ENCODE measurements around the gene CACNA1A.
"Not testable (repeated sequence)": the region's sequence is repeated elsewhere in the genome, so short reads cannot be mapped to it uniquely, and the experiment has no call there.

The CACNA1A gene

GRCh38 chr19:13210941-13211340 lies 295.3 kb downstream of the CACNA1A start:
- intact Hi-C loops (cut with DNase I) = no loop called here
- DNase-seq = no peak

GRCh38 chr19:13210339-13210775 lies 295.9 kb downstream of the CACNA1A start:
- intact Hi-C loops (cut with DNase I) = no loop called here
- no peak for DNase-seq

DNA sequence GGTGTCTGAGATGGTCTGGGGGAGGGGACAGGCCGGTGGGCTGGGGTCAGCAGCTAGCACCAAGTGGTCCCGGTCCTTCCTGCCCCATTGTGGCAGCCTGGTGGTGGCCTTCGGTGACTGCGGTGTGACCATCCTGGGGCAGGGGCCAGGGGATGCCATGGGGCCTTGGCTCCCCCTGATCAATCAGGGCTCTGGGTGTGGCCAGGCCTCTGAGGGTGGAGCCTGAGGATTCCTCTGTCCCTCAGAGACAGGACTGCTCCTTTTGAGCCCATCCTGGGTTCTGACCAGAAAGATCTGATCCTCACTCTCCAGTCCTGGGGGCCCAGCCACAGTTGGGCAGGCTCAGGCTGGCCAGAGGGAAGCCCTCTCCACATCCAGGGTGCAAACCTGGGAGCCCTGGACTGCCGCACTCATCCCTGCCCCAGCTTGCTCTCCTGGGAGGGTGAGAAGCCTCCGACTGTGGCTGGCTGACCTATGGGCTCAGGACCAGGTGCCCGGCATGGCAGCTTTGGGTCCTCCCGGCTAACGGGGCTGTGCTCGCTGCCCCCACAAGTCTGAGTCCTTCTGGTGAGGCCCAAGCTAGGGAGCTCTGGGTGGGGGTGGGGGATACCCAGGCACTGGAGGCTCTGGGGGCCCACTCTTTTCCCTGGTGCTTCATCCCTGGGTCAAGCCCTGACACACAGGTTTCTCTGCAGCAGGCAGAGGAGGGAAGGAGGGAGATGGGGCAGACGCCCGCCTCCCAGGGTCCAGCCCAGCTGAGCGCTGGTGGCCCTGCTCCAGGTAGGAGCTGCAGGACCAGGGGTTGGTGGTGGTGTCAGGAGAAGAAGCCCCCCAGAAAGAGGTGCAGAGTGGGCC lies 296.6 kb downstream of the CACNA1A start:
- DNase-seq = no peak
- intact Hi-C loops (cut with DNase I) = no loop called here

GRCh38 chr19:13208672-13209483 lies 297.4 kb downstream of the CACNA1A start:
- intact Hi-C loops (cut with DNase I) = no loop called here
- DNase-seq = no peak

DNA sequence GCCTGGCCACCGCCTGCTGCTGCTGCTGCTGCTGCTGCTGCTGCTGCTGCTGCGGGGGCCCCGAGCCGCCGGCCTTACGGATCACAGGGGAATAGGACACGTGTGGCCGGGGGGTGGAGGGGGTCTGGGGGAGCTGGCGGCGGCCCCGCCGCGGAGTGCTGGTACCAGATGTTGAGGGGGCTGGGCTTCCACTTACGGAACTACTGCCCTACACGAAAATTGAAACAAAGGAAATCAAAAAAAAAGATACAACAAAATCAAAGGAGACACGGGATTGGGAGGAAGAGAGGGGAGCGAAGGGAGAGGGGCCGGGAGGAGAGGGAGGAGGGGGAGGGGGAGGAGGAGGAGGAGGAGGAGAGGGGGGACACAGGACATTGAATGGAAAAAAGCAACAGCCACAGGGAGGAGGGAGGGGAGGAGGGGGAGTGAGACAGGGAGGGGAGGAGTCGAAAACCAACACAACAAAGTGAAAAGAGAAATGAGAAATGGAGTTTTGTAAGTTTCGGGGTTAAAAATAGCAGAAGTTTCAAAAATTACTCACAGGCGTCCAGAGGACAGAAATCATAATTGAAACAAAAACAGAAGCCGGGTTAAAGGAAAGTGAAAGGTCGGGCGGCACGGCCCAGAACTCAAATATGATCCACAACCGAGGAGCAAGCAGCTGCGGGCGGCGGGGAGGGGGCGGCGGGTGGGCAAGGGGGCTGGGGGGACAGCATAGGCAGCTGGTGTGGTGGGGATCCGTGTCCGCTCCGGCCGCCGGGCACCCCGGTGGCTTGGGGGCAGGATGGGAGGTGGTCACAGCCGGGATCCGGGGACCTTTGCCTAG lies 298.2 kb downstream of the CACNA1A start:
- DNase-seq = no peak
- intact Hi-C loops (cut with DNase I) = no loop called here

DNA sequence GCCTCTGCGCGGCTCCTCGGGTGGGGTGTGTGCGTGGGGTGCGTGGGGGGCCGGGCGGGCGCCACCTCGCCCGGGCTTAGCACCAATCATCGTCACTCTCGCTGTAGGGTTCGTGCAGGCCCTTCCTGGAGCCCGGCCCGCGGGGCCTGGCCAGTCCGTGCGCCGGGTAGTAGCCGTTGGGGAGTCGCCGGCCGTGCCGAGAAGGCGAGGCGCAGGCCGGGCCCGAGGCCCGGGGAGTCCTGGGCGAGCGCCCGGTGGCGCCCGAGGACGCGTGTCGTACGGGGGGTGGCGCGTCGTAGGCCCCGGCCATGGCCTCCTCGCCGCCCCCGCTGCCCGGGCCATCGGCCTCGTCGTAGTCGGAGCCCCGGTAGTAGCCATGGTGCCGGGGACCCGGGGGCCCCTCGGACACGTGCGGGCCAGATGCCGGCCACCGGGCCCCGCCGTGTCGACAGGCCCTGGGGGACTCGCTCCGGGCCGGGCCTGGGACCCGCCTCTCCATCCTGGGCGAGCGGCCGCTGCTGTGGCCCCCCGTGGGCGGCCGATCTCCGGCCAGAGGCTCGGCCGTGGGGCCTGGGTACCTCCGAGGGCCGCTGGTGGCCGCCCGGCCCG lies 298.9 kb downstream of the CACNA1A start:
- DNase-seq = no peak
- intact Hi-C loops (cut with DNase I) = no loop called here

DNA sequence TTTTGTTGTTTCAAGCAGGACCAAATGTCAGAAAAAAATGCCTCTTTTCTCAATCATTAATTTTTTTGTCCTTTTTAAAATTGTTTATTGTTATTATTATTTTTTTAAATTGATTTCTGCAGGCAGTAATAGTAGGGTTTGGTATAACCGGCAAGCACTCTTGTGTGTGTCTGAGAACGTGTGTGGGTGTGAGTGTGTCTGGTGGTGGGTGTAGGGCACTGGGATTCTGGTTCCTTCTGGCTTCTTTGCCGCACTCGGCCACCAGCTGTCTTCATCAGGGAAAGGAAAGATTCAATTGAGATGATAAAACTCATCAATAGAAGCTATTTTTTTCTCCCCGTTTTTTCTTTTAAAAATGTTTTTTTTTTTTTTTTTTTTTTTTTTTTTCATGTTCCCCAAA lies 299.7 kb downstream of the CACNA1A start:
- intact Hi-C loops (cut with DNase I) = no loop called here
- no peak for DNase-seq

DNA sequence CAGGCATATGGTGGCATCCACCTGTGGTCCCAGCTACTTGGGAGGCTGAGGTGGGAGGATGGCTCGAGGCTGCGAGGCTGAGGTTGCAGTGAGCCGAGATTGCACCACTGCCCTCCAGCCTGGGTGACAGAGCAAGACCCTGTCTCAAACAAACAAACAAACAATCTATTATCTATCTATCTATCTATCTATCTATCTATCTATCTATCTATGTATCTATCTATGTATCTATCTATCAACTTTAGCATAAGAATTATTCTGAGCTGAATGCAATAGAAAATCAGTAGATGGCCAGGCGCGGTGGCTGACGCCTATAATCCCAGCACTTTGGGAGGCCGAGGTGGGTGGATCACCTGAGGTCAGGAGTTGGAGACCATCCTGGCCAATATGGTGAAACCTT lies 304.2 kb downstream of the CACNA1A start:
- DNase-seq; intact Hi-C loops (cut with DNase I): not testable (repeated sequence)

DNA sequence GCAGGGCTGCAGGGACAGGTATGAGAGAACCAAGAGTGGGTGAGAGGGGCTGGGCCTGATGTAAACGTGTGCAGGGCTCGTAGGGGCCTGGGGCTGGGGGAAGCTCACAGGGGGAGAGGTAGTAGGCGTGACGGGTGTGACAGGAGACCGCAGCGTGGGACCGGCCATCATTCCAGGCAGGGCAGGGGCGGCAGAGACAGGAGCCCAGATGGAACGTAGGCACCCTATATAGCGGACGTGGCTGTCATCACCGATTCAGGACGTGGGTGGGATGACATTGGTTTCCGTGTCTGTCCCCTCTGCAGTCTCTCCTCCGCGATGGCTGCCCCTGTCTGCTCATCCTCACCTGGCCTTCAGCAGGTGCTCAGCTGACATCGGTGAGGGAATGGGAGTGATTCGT lies 307.6 kb downstream of the CACNA1A start:
- peak in 2 of 10 donors; percentile 71 to 83 for DNase-seq
- intact Hi-C loops (cut with DNase I) = loop anchor here (5.0 kb wide), 1 partner anchor 64 kb away; no protein-coding TSS in a partner anchor

- no peak for DNase-seq
Measured at GRCh38 chr19:13195678-13196077, 310.6 kb downstream of the CACNA1A start.

DNA sequence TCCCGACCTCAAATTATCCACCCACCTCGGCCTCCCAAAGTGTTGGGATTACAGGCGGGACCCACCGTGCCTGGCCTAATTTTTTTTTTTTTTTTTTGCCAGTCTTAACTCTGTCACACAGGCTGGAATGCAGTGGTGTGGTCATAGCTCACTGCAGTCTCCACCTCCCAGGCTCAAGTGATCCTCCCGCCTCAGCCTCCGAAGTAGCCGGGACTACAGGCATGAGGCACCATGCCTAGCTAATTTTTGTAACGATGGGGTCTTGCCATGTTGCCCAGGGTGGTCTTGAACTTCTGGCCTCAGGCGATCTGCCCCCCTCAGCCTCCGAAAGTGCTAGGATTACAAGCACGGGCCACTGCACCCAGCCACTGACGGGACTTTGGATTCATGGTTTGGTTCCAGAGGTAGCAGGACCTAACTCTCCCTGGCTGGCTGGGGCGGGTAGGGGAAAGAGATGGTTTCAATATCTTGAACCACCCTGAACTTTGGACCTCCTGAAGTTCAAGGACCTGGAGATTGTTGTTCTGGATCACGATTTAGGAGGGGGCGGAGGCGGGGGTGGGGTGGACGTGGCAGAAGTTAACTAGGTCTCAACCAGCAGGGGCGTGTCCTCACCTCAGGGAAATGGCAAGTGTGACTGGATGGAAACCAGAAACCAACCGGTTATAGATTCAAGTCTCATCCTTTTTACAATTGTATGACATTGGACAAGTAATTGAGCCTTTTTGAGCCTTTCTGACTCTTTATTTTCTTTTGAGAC lies 315.3 kb downstream of the CACNA1A start:
- no peak for DNase-seq
- intact Hi-C loops (cut with DNase I) = no loop called here

More at GRCh38 chr19:13195678-13196077, 310.6 kb downstream of the CACNA1A start:
- intact Hi-C loops (cut with DNase I) = loop anchor here (5.0 kb wide), 1 partner anchor 67 kb away; no protein-coding TSS in a partner anchor

DNA sequence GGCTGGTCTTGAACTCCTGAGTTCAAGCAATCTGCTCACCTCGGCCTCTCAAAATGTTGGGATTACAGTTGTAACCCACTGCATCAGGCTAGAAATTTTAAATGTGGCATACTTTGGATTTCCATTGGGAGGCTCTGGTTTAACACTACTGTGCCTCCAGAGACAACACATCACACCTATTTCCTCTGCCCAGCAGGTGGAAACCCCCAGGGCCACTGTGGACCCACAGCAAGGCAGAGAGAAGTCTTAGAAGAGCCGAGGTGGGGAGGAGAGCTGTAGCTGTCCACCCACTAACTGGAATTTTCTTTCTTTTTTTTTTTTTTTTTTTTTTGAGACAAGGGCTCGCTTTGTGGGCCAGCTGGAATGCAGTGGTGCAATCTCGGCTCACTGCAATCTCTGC lies 316.7 kb downstream of the CACNA1A start:
- no peak for DNase-seq
- intact Hi-C loops (cut with DNase I) = no loop called here

DNA sequence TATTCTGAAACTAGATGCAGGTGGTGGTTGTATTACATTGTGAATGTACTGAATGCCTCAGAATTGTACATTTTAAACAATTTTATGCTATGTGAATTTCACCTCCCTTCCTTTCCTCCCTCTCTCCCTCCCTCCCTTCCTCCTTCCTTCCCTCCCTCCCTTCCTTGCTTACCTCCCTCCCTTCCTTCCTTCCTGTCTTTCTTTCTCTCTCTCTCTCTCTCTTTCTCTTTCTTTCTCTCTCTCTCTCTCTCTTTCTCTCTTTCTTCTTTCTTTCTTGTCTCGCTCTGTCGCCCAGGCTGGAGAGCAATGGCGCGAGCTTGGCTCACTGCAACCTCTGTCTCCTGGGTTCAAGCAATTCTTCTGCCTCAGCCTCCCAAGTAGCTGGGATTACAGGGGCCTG lies 318.9 kb downstream of the CACNA1A start:
- no peak for DNase-seq
- intact Hi-C loops (cut with DNase I) = no loop called here

- DNase-seq; intact Hi-C loops (cut with DNase I): not testable (repeated sequence)
Measured at GRCh38 chr19:13186688-13187087, 319.6 kb downstream of the CACNA1A start.

GRCh38 chr19:13185763-13186657 lies 320.3 kb downstream of the CACNA1A start:
- DNase-seq = peak in 2 of 10 donors; percentile 31 to 35

DNA sequence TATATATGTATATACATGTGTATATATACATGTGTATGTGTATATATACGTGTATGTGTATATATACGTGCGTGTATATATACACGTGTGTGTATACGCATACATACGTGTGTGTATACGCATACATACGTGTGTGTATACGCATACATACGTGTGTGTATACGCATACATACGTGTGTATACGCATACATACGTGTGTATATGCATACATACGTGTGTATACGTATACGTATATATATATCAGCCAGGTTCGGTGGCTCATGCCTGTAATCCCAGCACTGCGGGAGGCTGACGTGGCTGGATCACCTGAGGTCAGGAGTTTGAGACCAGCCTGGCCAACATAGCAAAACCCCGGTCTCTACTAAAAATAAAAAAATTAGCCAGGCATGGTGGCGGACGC lies 321.4 kb downstream of the CACNA1A start:
- DNase-seq; intact Hi-C loops (cut with DNase I): not testable (repeated sequence)

More at GRCh38 chr19:13185763-13186657, 320.3 kb downstream of the CACNA1A start:
- intact Hi-C loops (cut with DNase I) = not testable (repeated sequence)

DNA sequence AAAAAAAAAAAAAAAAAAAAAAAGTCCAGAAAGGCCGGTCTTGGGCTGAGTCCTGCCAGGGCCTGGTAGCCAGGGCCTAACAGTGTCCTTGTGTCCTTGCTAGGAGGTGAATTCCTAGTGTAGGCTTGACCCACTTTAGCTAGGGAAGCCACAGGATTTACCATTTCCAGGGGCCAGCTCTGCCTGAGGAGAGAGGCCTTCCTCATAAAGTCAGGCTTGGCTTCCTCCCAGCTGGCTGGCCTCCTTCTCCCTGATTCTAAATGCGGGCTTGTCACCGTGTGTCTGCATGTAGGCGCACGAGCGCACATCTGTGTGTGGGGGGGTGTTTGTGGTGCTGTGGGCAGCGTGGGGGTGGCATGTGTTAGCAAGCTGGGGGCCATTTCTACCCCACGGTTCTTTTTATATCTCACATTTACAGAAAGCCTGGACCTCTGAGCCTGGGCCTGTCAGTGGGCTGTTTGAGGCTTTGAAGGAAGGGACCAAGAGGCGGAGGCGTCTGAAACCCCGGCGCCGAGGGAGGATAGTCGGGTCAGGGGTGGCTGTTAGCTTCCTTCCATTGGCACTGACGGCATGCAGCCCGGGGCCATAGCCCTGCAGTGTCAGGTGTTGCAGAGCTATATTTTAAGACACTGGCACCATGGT lies 324.4 kb downstream of the CACNA1A start:
- peak; percentile 39 to 95 (median 68) for DNase-seq
- intact Hi-C loops (cut with DNase I) = no loop called here

- DNase-seq; intact Hi-C loops (cut with DNase I): not testable (repeated sequence)
Measured at GRCh38 chr19:13178291-13178690, 328.0 kb downstream of the CACNA1A start.
